ENCODE results near the gene FOXQ1.
"Not testable (repeated sequence)": the region's sequence is repeated elsewhere in the genome, so short reads cannot be mapped to it uniquely, and the experiment has no call there.

Gene FOXQ1

DNA sequence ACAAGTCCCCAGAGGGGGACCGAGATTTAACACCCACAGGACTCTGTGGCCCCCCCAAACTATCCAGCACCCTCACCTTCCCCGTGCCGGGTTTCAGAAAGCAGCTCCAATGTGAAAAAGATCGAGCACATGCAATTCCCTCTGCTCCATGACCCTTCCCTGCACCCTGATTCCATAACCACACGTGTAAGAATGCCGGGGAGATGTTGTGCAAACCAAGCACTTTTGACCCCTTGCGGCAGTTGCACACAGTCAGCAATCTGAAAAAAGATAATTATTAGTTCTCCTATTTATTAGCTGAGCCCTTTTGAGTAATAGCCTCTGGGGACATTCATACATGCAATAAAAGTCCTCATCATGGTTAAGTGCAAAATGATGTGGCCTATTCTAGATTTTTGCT is 13.0 kb downstream of the FOXQ1 start:
- no peak for DNase-seq

DNA sequence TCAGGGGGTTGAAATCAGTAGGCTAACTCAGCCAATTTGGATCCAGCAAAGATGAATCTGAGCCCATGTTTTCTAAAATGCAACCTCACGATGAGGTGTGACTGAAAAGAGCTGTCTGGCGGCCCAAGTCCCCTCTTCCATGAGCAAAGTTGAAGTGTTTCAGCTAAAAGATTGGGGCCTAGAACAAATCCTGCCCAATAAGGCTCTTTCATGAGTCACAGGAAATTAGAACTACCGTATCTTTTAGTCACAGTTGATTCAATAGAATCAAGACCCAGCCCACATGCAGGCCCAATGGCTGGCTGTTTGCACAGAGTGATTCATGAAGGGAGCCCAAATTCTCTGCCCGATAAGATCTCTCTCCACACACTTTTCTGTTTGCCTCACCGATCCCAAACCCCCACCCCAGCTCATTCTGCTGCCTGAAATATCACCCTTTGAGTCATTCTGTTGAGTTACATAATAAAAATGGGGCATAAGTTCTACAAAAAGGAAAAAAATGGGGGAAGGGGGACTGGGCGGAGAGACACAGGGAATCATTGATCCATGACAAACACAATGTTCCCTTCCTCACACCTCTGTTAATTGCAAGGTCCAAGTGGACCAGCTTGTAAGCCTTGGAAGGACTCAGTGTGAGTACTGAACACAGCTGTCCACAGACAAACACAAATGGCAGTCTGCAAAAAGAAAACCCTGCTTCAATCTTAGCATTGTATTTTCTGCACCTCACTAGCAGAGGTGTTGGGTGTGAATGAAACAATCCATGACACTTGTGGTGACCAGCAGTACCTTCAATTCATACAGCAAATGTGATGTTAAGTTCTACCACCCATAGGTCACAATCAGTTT is 13.8 kb downstream of the FOXQ1 start:
- DNase-seq: no peak

DNA sequence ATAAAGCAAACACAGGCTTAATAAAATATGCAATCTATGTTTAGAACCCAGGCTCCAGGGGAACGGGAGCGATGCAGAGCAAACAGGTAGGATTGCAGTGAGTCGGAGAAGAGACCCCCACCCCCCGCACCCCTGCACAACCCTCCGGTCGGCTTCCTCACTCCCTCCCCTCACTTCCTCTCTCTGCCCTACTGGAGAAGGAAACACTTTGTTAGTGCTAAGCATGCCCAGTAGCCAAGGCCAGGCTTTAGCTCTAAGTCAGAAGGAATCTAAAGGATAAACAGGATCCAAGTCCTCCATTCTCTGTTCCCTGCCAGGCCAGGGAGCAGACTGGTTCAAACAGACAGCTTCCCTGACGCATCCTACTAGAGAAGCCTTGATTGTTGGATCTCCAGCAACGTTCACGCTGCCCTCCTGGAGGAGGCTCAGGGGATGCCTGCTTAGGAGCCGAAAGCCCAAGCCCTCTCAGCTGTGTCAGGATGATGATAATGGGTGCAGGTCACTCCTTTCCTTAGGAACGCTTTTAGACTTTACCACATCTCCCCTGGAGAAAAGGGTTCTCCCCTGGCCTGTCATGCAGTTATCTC is 14.7 kb downstream of the FOXQ1 start:
- DNase-seq: no peak

DNA sequence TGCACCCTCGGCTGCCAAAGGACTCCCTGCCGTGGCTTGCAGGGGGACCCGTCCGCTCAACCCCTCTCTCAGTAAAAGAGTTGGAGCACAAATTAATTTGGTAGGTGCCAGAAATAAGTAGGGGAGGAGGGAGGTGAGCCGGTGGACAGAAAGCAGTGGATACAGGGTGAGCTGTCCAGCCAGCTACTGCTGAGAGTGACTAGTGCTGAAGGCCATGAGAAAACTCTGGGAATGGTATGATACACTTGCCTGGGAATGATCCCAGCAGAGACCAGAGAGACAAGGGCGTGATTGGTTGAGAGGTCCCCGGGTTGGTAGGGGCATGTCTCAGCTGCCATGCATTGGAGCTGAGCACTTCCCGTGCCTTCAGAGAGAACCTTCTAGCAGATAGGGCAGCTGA is 15.7 kb downstream of the FOXQ1 start:
- no peak for DNase-seq

DNA sequence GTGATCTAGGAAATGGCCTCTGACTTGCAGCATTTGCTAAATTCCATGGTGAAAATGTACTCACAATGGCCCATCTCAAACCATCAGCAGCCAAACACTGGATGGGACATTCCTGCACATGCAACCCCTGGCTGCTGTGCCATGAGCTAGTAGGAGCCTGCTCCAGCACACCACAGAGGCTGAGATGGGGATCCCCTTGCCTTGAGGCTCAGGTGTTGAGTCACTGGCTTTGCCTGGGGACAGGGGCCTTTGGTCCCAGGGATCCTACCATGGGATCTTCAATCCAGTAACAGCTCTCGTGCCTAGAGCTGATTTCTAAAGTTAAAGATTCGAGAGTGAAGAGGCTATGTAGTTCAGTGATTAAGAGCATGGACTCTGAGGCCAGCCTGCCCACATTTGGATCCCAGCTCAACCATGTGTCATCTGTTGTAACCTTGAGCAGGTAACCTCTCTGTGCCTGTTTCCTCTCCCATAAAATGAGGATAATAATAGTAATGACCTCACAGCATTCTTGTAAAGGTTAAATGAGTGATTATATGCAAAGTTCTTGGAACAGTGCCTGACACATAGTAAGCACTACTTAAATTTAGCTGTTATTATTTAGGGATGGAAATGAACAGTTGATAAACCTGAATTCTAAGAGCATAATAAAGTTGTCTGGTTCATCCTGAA is 16.4 kb downstream of the FOXQ1 start:
- DNase-seq: no peak

DNA sequence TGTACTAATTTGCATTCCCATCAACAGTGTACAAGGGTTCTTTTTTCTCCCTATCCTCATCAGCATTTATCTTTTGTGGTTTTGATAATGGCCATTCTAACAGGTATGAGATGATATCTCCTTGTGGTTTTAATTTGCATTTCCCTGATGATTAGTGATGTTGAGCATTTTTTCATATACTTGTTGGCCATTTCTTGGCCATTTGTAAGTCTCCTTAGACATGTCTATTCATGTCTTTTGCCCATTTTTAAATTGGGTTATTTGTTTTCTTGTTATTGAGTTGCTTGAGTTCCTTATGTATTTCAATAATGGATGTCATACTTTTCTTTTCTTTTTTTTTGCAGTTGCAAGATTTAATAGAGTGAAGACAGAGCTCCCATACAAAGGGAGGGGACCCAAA is 17.8 kb downstream of the FOXQ1 start:
- no peak for DNase-seq

DNA sequence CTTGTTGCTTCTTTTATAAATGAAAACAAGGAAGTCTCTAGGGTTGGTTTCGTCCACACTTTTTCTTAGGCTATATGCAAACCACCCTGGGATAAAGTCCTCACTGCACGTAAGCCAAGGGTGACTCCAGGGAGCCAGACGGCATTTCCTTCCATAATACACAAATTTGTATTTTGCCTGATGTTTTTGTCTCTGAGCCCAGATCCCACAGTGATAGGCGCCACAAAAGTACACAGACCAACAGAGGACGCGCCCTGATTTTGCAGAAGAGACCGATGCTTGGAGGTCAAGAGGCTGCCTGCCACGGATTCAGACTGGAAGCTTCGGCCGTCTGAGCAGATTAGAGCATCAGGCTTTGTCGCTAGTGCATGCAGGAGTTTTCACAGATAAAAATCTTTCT is 22.8 kb downstream of the FOXQ1 start:
- DNase-seq: no peak

DNA sequence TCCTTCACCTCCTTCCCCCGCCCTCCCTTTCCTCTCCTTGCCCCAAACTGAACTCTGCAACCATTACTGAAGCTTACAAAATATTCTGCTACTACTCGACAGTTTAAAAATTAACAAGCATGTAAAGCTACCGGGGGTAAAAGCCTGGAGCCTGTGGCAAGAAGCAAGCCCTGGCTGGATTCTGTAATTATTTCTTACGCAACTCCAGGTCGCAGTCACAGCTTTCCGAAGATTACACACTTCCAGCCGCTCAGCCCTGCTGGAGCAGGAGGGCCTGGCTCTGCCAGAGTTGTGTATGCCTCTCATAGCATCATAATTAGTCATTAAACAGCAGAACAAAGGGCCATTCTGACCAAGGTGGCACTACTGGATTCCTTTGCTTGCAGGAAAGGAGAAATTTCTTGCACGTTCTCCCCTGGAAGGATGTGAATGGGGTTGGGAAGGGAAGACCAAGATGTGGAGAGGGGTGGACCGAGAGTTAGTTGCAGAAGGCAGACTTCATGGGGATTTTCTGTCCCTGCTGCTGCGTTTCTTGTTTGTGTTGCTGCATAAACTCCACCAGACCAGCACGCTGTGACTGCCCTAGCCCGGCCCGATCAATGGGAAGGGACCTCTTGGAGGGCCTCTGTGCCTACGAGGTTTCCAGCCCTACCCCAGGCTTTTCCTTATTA is 23.6 kb downstream of the FOXQ1 start:
- no peak for DNase-seq

DNA sequence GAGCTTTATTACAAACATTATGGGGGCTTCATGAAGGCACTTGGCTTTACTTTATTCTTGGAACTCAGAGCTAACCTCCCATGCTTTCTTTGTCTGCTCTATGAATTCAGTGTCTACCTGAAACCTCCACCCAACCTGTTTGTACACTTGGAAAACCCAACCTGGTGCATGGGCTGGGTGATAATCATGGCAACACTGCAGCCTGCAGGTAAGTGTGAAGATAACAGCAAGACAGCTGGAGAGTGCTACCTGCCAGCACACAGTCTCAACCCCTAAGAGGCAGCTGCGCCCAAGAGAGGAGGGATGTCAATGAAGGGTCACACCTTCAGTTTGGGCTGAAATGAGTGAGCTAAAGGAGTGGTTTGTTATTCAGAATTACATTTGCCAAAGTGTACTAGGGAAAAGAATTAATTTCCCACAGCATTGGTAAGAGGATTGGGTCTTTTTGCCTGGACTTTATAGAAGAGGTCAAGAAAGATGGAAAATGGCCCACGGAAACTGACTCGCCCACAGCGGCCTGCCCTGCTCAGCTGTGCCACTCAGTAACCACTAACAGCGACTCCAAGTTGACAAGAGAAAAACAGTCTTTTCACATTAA is 24.4 kb downstream of the FOXQ1 start:
- no peak for DNase-seq

DNA sequence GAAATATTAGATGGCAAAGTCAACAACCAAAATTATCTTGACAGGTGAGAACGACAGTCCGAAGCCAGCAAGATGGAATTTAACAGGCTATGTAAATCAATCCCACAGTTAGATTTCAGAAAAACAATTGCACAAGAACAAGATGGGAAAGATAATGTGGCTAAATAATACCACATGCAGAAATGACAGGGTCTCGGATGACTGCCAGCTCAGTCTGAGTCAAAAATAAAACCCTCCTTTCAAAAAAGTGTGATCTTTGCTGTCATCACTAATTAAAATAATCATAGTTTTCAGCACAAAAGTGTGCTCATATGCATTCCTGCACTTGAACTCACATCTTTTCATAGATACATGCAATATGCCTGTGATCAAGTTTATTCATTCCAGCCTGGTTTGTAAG is 25.9 kb downstream of the FOXQ1 start:
- no peak for DNase-seq

DNA sequence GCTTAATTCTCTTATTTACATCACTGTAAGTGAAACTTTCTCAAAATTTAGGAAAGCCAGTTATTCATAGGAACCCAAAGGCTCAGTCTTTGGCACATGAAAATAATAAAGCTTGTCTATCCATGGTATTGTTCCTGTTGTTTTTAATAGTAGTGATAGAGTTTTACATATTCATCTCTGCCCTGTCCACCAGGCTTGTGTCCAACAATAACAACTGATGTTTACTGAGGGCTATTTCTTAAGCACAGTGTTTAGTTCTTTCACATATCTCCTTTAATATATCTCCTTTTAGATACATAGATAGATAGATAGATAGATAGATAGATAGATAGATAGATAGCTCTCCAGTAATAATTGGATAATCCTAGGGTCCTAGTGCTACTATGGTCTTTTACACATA is 34.2 kb downstream of the FOXQ1 start:
- no peak for DNase-seq

DNA sequence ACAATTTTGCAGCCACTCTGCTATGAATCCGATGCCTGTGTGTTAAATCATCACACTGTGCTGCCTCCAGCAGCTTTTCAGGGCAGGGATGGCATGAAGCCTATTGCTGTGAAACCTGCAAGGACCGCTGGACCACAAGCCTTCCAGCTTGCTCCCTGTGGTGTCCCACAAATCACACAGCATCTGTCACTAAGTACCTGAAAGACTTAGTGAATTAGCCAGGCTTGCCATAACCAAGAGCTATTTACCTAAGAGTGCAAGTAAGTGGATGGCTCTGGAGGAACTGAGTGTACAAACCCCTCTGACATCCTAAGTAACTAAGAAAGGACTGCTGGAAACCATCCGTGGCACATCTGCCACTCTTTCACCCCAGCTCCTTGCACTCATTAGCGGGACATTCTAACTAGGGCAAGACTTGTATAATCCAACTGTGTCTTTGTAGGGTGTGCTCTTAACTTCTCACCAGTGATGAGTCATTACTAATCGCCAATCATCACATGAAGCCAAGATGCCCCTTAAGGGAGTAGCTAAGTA is 34.7 kb downstream of the FOXQ1 start:
- no peak for DNase-seq

DNA sequence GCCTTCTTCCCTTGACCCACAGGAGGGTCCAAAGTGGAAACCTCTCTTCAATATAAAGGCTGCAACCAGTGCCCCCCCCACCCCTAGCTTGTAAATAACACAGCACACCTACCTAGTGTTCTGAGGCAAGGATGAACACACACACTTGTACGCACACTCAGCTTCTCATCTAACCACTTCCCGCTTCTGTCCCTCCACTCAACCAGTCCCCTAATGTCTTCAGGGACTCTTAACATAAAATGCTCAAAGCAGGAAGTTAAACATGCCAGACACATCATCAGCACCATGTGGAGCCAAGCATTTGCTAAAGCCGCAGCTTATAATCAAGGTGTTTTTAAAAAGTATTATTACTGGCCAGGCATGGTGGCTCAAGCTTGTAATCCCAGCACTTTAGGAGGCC is 35.3 kb downstream of the FOXQ1 start:
- no peak for DNase-seq

DNA sequence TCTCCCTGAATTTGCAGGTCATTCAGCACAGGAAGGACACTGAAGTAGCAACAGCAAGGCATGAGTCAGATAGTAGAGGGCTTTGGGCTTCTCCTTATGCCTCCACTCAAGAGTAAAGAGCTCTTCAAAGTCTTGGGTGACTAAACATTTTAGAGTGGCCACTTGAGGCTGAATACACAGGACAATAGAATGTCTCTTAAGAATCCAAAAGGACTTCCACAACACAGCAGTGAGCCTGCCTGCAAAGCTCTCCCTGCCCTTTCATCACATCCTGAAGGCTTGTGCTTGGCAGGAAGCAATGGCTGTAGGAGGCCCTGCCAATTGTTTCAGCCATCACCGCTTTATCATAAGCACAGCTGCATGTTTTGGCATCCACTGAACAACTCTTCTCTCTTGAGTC is 36.8 kb downstream of the FOXQ1 start:
- DNase-seq: no peak

DNA sequence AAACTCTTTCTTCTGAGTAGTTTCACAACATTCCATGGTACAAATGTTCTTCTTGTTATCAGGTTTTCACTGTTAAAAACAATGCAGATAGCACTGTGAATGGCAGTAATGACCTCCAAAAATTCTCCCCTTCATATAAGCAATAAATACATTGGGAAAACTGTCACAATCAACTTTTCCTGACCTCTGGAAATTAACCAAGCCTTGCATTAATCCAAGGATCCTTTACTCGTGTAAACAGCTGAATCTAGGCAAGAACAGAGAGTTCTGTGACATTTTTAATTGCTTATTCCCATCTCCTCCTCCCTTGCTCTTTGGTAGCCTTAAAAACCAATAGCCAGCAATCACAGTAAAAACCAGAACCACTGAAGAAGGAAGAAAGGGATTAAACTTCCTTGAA is 37.8 kb downstream of the FOXQ1 start:
- DNase-seq: no peak

DNA sequence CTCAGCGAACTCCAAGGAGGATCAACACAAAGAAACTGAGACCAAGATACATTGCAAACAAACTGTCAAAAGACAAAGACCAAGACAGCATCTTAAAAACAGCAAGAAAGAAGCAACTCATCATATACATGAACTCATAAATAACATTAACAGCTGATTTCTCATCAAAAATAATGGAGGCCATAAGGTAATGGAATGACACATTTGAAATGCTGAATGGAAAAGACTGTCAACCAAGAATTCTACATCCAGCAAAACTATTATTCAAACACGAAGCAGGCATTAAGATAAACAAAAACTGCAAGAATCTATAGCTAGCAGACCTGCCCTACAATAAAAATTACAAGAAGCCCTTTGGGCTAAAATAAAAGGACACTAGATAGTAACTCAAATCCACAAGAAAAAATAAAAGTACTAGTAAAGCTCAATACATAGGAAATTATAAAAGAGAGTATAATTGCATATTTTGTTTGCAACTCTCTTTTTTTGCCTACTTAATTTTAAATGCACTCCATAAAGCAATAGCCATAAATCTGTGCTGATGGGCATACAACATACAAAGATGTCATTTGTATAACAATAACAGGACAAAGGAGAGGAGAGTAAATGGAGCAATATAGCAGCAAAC is 39.6 kb downstream of the FOXQ1 start:
- no peak for DNase-seq

DNA sequence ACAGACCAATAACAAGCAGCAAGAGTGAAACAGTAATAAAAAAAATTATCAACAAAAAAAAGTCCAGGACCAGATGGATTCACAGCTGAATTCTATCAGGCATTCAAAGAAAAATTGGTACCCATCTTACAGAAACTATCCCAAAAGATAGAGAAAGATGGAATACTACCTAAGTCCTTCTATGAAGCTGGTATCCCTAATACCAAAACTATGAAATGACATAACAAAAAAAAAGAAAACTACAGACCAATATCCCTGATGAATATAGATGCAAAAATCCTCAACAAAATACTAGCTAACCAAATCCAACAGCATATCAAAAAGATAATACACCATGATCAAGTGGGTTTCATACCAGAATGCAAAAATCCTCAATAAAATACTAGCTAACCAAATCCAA is 43.2 kb downstream of the FOXQ1 start:
- not testable (repeated sequence) for DNase-seq

DNA sequence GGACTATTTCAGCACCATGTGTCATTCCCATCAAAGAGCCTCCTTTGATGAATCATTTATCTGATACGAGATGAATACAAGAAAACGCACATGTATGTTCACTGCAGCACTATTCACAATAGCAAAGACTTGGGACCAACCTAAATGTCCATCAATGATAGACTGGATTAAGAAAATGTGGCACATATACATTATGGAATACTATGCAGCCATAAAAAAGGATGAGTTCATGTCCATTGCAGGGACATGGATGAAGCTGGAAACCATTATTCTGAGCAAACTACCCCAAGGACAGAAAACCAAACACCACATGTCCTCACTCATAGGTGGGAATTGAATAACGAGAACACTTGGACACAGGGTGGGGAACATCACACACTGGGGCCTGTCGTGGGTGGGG is 49.8 kb downstream of the FOXQ1 start:
- DNase-seq: not testable (repeated sequence)

DNA sequence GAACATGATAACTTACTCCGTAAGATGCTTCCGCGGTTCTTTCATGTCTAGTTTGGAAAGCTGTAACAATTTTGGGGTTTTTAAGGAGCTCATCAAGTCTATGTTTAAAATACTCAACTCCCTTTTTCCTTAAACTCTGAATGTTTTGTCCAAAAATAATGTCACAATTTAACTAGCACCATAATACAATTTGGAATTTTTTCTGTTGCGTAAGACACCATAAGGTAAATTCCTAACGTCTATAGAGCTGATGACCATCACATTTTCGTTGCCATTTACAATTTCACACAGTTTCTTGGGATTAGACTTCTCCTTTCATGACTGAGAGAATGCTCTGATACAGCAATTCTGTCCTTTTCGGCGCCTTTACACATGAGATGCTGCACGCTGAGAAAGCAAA is 50.7 kb downstream of the FOXQ1 start:
- no peak for DNase-seq

DNA sequence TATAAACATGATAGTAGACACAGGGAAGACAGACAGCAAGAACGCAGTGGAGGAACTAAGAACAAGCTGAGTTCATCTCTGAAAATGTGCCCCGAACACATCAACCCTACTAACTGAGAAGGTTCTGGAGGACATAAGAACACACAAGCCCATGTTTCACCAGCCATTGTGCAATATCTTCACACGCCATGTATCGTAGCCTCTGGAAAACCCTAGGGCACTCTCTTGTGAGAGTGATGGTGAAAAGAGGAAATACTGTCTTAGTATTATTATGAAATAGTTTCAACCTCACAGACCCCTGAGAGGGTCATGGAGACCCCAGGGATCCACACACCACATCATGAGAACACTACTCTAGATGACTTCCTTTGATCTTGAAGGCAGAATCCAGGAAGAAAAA is 51.4 kb downstream of the FOXQ1 start:
- no peak for DNase-seq

DNA sequence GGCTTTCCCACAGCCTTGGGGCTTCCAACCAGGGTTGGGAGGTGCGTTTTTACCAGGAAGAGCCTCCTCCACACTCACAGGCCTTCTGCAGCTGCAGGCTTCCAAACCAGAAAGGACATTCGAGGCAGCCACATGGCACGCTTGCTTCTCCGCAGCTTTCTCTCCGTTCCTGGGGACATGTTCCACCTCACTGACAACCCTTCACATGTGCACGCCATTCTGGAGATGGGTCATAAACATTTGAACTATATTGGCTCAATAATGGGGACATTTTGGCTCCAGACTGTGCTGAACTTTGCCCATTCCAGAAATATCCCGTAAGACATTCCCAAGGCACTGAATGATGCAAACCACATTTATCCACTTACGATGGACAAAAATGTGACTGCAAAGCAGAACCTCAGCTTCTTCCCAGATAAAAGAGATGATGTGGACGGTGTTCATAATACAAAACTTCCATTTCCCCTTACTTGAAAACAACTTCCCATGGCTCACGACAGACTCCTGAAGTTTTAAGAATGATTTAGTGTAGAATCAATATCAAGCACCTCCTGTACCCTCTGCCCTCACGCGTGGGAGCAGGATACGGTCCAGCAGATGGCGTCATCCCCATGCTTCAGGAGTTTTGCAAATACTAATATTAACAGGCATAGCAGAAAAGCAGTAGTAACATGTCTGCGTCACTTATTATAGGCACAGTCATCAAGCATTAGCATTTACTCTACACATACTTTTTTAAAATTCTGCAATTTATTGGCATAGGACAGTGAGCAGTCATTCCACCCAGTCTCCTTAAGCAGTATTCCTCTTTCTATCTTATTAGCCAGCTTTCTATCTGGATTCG is 52.1 kb downstream of the FOXQ1 start:
- DNase-seq: no peak
